NCI-H2029 treated with DMSO at 0.1 percent for 48 hours (cell line): ENCODE results near the gene DCUN1D1.

ENCODE experiments used
- DNase-seq: peaks from one replicate; lab custom pipeline; 2025; lab: John Stamatoyannopoulos, UW

The DCUN1D1 gene

DNA sequence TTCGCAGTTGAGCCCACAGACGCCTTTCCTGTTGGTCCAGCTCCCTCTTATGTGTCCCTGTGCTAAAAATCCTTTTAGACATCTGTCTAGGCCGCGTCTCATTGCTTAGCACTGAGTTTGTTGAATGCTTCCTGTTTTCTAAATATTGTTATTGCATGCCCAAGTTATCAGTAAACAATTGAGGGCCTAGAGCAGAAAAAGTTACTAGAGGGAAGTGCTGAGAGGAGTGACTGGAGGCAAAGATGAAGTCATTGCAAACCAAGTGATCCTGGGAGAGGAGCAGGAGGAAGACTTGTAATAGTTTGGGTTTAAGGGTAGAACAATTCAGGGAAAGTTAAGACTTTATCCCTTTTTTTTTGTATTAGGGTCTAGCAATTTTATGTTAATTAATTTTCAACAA is 88.1 kb downstream of the DCUN1D1 start:
- DNase-seq = no peak

DNA sequence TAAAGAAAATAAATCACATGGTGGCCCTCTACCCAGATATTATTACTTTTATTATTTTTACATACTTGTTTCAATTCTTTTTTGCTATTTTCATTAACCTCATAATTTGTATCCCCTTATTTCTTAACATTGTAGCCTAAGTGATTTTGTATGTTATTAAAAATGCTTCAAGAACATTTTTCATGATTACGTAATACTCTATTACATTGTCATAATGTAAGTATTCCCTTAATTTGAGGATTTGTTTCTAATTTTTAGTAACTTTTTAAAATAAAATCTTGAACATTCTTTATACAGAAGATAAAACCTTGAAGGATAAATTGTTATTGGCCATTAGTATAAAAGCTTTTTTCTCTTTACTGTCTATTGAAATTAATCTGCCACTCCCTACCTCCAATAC is 89.0 kb downstream of the DCUN1D1 start:
- no peak for DNase-seq

DNA sequence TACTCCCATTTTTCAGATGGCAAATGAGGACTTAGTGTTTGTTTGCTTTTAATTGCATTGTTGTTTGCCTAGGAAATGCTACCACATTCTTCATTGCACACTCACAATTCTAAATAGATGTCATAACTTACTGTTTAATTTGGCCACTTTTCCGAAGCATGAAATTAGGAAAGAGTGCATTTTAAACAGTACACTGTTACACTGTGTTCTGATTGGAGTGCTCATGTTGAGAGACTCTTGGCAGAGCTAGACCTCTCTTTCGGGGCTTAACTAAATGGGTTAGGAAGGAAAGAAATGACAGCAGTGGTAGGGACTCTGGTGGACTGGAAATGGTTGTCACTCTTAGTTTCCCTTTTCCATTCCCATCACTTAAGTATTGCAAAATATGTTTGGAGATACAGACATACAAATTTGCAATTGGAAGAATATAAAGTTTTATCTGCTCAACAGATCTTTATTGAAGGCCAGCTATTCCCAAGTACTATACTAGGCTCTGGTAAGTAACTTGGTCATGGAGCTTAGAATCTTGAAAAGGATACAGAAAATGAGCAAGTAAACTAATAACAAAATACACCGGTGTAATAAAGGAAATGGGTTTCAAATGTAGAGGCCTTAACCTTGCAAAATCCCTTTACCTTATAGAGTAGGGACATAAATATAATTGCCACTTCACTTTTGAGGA is 90.2 kb downstream of the DCUN1D1 start:
- DNase-seq = no peak
